Urinary bladder (tissue), 4 donors: ENCODE measurements around the gene VN1R5. TPM values are rescaled to one million over a fixed set of nuclear protein-coding genes. Genes with fewer than 3 reads are reported as not detected.

ENCODE experiments used
- DNase-seq: peaks from one replicate; pipeline ENCODE4 v3.0.0-alpha.2; 2015; ENCODE audit errors: extremely low spot score
- H3K27ac ChIP-seq: one replicate; pipeline ENCODE4 v1.5.1; 2013; ENCODE audit warnings: low read depth, mild to moderate bottlenecking, moderate library complexity
- H3K36me3 ChIP-seq: one replicate; pipeline ENCODE4 v1.6.1; 2013; ENCODE audit warnings: mild to moderate bottlenecking, moderate library complexity; ENCODE audit not compliant: insufficient read depth
- H3K4me1 ChIP-seq: one replicate; pipeline ENCODE4 v1.6.1; 2013; ENCODE audit warnings: mild to moderate bottlenecking, moderate library complexity; ENCODE audit not compliant: insufficient read depth
- H3K4me3 ChIP-seq: one replicate; pipeline ENCODE4 v1.5.1; 2013; ENCODE audit warnings: low read depth, low read length
- WGBS: extraction: QIAGEN DNeasy Blood & Tissue Kit; methylation state at CpG from one replicate; pipeline ENCODE4 v1.1.7; 2013; 5-methylcytosine and 5-hydroxymethylcytosine counted together
- polyA plus RNA-seq: library from polyadenylated mRNA; stranded (reverse); fragments of 200-250 nt; gene quantifications from one replicate; pipeline ENCODE4 v1.2.3, GENCODE V29; 2013
- total RNA-seq: library from RNA; depleted of rRNA; stranded (reverse); fragments of >200 nt; gene quantifications from one replicate; pipeline ENCODE4 v1.2.3, GENCODE V29; 2014
- donor health status: healthy with polysubstance abuse.
- donor health status: healthy.

VN1R5 gene
- total and polyA plus RNA-seq, 2 donors: not detected

GRCh38 chr1:247243524-247244137 is 12.2 kb upstream of the VN1R5 start:
- 90% methylated on average over 12 of the region's 12 CpGs for WGBS
- H3K4me1 ChIP-seq: no peaks in the 10 kb centered on the region
- no peaks in the 10 kb centered on the region for H3K36me3 ChIP-seq
- no peak overlapping the region for H3K27ac ChIP-seq
- no peak for DNase-seq
- H3K4me3 ChIP-seq: no peak overlapping the region

DNA sequence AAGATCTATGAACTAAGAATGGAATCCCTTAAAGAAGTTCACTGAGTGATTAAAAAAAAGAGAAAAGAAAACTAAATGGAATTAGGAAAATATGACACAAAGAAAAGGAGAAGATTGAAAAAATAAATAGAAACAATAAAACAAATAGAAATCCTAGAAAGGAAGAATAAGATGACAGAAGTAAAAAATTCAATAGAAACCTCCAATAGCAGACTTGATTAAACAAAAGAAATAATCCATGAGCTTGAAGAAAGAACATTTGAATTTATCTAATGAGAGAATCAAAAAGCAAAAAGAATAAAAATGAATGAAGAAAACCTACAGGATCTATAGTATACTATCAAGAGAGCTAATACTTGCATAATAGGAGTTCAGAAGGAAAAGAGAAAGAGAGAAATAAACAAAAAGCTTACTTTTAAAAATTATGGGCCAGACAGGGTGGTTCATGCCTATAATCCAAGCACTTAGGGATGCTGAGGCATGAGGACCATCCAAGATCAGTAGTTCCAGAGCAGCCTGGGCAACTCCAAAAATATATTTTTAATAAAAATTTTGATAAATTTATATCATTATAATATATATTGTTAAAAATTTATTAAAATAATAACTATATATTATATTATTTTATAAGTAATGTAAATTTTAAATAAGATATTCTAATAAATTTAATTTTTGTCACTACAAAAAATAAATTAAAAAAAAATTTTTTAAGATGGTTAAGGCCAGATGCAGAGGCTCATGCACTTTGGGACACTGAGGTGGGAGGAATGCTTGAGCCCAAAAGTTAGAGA is 9.4 kb upstream of the VN1R5 start:
- H3K27ac ChIP-seq: no peak overlapping the region
- no peaks in the 10 kb centered on the region for H3K36me3 ChIP-seq
- no peaks in the 10 kb centered on the region for H3K4me1 ChIP-seq
- H3K4me3 ChIP-seq: no peak overlapping the region
- DNase-seq: no peak

GRCh38 chr1:247247568-247247967 is 8.3 kb upstream of the VN1R5 start:
- no peak overlapping the region for H3K4me3 ChIP-seq
- no peak for DNase-seq
- no peak overlapping the region for H3K27ac ChIP-seq
- H3K36me3 ChIP-seq: no peaks in the 10 kb centered on the region
- H3K4me1 ChIP-seq: no peaks in the 10 kb centered on the region
- 92% methylated on average over 1 of the region's 1 CpG for WGBS

DNA sequence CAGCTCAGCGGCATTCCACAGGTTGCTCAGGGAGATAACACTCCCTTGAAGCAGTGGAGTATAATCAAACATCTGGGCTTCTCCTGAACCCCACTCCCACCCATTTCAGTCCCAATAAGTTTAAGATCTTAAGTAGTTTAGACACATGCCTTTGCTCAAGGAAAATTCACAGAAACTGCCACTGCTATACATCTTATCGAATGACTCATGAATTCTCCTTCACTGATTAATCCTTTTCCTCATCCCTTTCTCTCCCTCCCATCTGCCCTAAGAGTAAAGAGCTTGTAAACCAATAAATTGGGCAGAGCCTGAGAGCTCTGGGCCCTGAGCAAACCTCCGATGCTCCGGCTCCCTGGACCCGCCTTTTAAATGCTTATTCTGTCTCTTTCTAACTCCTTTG is 10.2 kb downstream of the VN1R5 start:
- WGBS: 72% methylated on average over 5 of the region's 5 CpGs
- no peak for DNase-seq
- no peak overlapping the region for H3K27ac ChIP-seq

GRCh38 chr1:247268390-247269045 is 12.6 kb downstream of the VN1R5 start:
- 75% methylated on average over 2 of the region's 2 CpGs for WGBS
- no peaks in the 10 kb centered on the region for H3K36me3 ChIP-seq
- no peak overlapping the region for H3K27ac ChIP-seq
- no peak for DNase-seq
- H3K4me3 ChIP-seq: no peak overlapping the region
- no peaks in the 10 kb centered on the region for H3K4me1 ChIP-seq

More for the DNA sequence above, 10.2 kb downstream of the VN1R5 start:
- H3K4me1 ChIP-seq: no peaks in the 10 kb centered on the region
- no peak overlapping the region for H3K4me3 ChIP-seq
- no peaks in the 10 kb centered on the region for H3K36me3 ChIP-seq

GRCh38 chr1:247269133-247269532 is 13.3 kb downstream of the VN1R5 start:
- Histone ChIP-seq H3K4me1 (no peaks in the 10 kb centered on the region), H3K27ac (no peak overlapping the region), H3K36me3 (no peaks in the 10 kb centered on the region), H3K4me3 (no peak overlapping the region)
- DNase-seq: no peak

- no peak for DNase-seq
- WGBS: 52% methylated on average over 1 of the region's 1 CpG
- Histone ChIP-seq H3K27ac (no peak overlapping the region), H3K4me1 (no peaks in the 10 kb centered on the region), H3K4me3 (no peak overlapping the region), H3K36me3 (no peaks in the 10 kb centered on the region)
Measured at GRCh38 chr1:247270003-247270402, 14.1 kb downstream of the VN1R5 start.

GRCh38 chr1:247273013-247273412 is 17.1 kb downstream of the VN1R5 start:
- Histone ChIP-seq H3K4me3 (no peak overlapping the region), H3K36me3 (no peaks in the 10 kb centered on the region), H3K4me1 (no peaks in the 10 kb centered on the region), H3K27ac (no peak overlapping the region)
- WGBS: 49% methylated on average over 1 of the region's 1 CpG
- no peak for DNase-seq

DNA sequence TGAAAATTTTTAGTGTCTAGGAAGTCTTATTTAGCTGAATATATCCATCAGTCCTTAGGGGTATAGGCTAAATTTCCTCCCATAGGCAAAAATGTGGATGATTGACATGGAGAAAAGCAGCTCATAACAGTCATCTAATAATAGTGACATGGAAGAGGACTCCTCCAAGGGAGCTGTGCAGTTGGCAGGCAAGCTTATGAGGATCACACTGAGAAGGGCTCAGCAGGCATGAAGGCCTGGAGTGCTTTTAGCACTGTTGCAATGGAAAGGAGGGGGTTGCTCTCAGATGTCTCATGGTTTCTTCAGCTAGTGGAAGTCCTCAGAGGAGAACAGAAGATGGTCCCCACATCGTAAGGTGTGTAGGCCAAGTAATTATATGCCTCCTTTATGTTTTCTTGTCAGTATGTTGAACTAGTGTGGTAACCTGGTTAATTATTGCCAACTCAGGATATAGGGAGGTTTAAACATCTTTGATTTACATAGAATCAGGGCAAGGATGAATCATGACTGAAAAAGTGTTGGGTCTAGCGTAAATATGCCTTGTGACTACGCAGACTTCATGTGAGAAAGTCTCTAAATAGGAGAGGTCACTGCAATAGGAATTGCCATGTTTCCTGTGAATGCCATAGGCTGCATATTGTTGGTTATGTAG is 18.9 kb downstream of the VN1R5 start:
- no peaks in the 10 kb centered on the region for H3K4me1 ChIP-seq
- 82% methylated on average over 3 of the region's 3 CpGs for WGBS
- H3K4me3 ChIP-seq: no peak overlapping the region
- DNase-seq: no peak
- H3K27ac ChIP-seq: no peak overlapping the region
- H3K36me3 ChIP-seq: no peaks in the 10 kb centered on the region

DNA sequence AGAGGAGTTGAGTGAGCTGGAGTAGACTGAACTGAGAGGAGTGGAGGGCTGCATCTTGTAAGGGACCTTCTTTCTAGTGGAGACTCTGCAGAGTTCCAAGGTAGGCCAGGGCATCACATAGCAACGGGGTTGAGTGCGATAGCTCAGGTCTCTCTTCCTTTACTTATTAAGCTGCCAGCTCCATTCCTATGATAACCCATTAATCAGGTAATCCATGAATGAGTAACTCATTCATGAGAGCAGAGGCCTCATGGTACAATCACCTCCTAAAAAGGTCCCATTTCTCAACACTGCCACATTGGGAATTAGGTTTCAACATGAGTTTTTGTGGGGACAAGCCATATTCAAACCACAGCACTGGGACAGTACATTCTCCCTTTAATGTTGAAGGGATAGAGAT is 21.3 kb downstream of the VN1R5 start:
- Histone ChIP-seq H3K4me1 (no peaks in the 10 kb centered on the region), H3K4me3 (no peak overlapping the region), H3K27ac (no peak overlapping the region), H3K36me3 (no peaks in the 10 kb centered on the region)
- DNase-seq: no peak
- 95% methylated on average over 2 of the region's 2 CpGs for WGBS

DNA sequence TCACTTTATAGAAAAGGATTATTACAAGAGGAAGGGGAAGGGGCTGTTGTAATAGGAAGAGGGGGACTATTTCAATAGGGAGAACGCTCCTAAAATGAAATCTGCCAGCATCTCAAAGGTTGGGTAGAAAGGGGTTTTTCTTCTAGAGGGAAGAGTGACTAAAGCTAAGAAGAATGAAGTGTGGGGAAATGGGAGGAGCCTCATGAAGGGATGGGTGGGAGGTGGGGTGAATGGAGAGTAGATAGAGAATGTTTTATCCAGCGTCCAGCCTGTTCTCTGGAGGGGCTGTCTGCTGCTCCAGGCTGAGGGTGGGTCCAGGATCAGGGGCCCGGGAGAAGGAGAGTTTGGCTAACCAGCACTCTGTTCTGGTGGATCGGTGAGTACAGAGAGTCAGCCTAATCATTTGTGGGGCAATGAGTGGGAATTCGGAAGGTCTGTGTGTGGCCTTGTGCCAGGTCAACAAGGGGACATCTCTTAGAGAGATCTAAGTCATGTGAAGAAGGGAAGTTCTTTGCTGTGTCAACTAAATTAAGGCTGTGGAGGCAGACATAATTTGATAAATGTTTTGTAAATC is 25.2 kb downstream of the VN1R5 start:
- 53% methylated on average over 5 of the region's 5 CpGs for WGBS
- H3K27ac ChIP-seq: no peak overlapping the region
- no peaks in the 10 kb centered on the region for H3K4me1 ChIP-seq
- H3K4me3 ChIP-seq: no peak overlapping the region
- no peaks in the 10 kb centered on the region for H3K36me3 ChIP-seq
- DNase-seq: no peak

- no peak overlapping the region for H3K4me3 ChIP-seq
- no peak overlapping the region for H3K27ac ChIP-seq
- H3K4me1 ChIP-seq: no peaks in the 10 kb centered on the region
- no peaks in the 10 kb centered on the region for H3K36me3 ChIP-seq
- no peak for DNase-seq
- 95% methylated on average over 23 of the region's 23 CpGs for WGBS
Measured at GRCh38 chr1:247286134-247286670, 30.3 kb downstream of the VN1R5 start.

DNA sequence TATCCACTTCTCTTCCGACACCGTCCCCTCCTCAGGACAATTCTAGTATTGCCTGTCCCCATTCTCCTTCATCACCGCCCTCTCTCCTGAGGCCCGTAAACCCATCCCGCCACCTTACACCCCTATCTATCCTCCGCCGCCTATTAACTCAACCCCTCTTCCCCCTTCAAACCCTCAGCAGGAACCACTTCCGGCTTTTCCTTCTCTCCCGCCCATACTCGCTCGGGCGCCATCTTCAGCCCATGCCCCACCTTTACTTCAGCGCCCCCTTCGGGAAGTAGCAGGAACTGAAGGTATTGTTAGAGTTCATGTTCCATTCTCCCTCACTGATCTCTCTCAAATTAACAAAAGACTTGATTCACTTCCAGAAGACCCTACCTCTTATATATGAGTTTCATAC is 31.6 kb downstream of the VN1R5 start:
- WGBS: 95% methylated on average over 14 of the region's 14 CpGs

More for the DNA sequence above, 31.6 kb downstream of the VN1R5 start:
- no peaks in the 10 kb centered on the region for H3K36me3 ChIP-seq
- DNase-seq: no peak
- H3K4me3 ChIP-seq: no peak overlapping the region
- no peak overlapping the region for H3K27ac ChIP-seq
- no peaks in the 10 kb centered on the region for H3K4me1 ChIP-seq
